Dermis microvascular lymphatic vessel endothelial cell (primary cell): Measurements from ENCODE around the gene MED13. TPM values are rescaled to one million over a fixed set of nuclear protein-coding genes. Genes with fewer than 3 reads are reported as not detected.
"Not testable (repeated sequence)": the region's sequence is repeated elsewhere in the genome, so short reads cannot be mapped to it uniquely, and the experiment has no call there.

ENCODE experiments used
- DNase-seq, 2 donors: peaks; one replicate each; pipeline versions ENCODE4 v3.0.0 to v3.0.0-alpha.2; 2010; ENCODE audit warnings: low read depth in 2 of 2
- total RNA-seq: library from RNA; depleted of rRNA; stranded (reverse); fragments of >200 nt; gene quantifications from 2 replicates; pipeline ENCODE4 v1.2.1, GENCODE V29; 2014

The MED13 gene
- total RNA-seq, 1 donor from 2014 or later = 28.0 TPM

DNA sequence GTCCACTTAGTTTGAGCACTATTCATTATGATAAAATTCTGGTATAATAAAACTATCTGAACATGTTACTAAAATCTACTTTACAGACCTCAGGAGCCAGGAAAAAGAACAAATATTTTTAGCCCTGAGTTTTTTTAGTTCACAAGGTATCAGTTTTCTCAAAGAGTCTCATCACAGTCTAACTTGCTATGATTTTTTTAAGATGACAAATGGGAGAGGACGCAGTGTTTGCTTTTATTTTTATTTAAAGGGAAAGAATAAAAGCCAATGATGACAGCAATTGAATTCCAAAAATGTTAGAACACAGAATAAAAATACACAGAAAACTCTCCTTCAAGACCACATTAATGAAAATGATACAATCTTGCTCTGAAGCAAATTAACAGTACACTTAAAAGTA is 7.4 kb downstream of the MED13 start:
- no peak for DNase-seq

DNA sequence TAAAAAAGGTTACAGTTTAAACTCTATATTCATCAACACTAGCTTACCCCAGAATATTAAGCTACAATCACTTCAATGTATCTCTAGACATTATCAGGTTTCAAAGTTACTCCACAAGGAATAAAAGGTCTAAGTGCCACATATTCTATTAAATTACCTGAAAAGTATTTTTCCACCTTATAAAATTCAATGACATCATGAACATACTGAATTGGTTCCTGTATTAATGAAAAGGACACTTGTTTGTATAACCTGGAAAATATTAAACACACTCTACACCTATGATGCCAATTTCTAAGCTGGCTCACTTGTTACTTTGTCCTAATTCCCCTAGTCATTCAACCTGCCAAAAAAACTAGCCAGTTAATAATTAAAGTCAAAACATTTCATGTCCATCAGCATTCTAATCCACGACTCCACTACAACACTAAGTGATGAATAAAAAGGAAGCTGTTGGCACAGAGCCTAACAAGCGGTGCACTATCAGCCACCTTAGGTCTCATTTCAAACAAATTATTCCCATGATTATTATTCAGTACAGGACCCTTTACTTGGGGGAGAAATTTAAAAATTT is 12.2 kb downstream of the MED13 start:
- DNase-seq = peak in 1 of 2 donors; percentile 45

DNA sequence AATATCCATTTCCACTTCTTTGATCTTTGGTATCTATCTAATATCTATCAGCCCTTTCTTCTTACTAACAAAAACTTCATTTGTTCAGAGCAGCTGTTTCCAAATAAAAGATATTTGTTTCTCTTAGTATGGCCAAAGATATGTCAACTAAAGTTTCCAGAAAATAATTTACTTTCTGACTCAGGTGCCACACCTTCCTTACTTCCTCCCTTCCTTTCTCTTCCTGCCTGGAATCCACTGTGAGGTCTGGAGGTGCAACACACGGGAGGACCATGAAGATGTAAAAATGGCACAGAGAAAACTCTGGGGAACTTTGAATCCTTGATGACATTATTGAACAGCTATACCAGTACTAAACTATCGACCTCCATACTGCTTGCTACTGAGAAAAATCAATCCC is 14.0 kb downstream of the MED13 start:
- no peak for DNase-seq

DNA sequence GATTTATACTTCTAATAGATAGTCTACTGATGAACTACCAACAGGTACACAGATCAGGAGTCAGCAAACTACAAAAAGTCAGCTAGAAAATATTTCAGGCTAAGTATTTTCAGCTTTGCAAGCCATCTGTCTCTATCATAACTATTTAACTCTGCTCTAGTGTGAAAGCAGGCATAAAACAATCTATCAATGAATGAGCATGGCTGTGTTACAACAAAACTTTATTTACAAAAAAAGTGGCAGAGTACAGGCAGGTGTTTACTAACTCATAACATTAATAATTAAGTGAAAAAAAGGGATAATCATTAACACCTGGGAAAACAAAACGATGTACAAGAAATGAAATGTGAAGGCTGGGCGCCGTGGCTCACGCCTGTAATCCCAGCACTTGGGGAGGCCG is 15.8 kb downstream of the MED13 start:
- no peak for DNase-seq

DNA sequence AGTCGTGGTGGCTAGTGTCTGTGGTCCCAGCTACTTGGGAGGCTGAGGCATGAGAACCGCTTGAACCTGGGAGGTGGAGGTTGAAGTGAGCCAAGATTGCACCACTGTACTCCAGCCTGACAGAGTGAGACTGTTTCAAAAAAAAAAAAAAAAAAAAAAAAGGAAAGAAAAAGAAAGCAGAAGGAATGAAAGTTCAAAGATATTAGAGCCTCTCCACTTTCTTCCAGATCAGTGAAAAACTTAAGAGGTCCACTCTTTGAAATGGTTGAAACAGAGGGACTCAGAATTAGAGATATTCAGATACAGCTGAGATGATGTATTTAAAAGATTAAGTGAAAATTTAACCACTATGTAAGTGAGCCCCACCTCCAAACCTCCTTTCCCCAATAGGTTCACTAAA is 16.8 kb downstream of the MED13 start:
- no peak for DNase-seq

DNA sequence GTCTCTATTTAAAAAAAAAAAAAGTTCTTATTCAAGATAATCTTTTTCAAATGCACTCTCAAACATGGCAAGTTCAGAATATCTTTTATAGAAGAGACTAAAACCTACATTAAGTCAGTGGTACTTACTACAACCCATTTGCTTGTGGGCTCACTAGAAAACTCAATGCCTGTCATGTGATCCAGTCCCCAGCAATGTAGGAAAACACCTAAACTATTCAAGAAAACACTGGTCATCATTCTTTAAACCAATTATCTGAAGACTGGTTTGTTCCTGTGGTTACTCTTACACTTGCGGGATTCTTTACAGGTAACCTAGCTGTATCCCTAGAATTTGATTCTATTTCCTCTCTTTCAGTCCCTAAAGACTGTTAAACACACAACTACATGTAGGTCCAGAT is 19.6 kb downstream of the MED13 start:
- DNase-seq = no peak

DNA sequence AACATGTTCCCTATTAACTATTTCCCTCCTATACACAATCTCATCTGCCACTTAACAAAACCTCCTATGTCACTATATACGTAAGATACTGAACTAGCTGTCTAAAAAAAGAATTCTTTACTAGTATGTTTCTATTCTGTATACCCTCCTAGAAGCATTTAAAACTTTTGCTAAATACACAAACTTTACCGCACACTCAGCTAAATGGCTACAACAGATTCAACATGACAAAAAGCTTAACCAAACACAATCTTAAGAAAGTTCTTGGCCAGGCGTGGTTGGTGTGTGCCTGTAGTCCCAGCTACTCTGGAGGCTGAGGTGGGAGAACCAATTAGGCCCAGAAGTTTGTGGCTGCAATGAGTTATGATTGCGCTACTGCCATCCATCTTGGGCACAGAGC is 20.0 kb downstream of the MED13 start:
- DNase-seq = no peak

DNA sequence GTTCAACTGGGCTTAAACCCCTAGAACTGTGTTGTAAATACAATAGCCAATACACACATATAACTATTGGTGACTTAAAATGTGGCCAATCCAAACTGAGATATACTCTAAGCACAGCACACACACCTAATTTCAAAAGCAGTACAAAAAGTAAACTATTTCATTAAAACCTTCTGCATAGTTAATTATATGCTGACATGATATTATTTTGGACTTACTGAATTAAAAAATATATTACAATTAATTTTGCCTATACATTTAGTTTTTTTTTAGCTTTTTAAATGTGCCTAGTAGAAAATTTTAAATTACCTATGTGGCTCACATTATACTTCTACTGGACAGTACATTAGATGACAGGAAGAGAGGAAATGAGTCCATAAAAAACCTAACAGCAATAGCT is 21.5 kb downstream of the MED13 start:
- no peak for DNase-seq

DNA sequence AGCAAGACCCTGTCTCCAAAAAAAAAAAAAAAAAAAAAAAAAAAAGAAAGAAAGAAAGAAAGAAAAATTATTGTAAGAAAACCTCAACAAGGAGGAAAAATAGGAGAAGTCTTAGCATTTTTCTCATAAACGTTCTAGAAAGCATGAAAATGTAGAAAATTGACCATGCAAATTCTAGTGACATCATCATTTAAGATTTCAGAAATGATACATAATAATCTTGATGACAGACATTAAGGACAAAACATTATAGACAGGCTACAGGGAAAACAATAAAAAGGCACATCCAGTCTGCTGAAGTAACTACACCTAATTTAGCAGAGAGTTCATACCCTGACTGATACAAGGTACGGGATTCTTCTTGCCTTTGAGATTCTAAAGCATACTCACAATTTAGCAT is 21.9 kb downstream of the MED13 start:
- DNase-seq = no peak

DNA sequence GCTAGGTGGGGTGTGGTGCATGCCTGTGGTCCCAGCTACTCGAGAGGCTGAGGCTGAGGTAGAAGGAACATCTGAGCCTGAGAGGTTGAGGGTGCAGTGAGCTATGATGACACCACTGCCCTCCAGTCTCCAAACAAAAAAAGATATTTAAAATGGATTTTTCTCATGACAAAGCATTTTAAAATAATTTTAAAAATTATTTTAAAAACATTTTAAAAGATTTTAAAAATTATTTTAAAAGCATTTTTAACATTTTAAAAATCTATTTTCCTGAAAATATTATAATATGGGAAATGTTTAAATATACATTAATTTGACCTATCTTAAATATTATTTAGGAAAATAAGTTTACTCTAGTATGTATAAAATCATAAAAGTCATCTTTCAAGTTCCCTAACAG is 26.8 kb downstream of the MED13 start:
- DNase-seq = no peak

DNA sequence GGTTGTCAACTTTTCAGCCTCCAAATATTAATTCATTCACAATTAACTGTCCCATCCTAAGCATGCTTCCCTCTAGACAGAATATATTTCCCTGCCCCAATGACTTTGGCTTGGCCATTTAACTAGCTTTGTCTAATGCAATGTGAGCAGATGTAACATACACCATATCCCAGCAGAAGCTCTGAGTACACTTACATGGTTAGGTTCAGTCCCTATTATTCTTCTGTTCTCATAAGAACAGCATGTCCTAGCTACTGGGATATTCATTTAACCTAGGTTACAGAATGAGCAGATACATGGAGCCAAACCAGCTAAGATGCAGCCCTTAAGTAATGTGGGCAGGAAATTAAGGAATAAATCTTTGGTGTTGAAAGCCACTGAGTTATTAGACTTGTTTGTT is 31.8 kb downstream of the MED13 start:
- DNase-seq = no peak

DNA sequence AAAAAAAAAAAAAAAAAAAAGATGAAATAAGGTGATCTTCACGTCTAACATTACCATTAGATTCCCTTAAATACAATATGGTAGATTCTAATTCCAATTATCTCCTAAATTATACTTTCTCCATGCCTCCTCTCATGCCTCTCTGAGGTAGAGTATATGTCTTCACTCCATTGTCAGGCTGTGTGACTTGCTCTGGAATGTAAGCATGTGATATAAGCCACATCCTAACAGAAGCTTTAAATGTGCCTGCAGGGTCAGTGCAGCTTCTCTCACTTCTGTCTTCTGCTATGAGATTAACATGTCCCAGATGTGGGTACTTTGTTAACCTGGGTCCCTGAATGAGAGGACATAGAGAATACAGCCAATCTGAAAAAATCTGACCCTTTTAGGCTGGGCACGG is 32.6 kb downstream of the MED13 start:
- DNase-seq = no peak

DNA sequence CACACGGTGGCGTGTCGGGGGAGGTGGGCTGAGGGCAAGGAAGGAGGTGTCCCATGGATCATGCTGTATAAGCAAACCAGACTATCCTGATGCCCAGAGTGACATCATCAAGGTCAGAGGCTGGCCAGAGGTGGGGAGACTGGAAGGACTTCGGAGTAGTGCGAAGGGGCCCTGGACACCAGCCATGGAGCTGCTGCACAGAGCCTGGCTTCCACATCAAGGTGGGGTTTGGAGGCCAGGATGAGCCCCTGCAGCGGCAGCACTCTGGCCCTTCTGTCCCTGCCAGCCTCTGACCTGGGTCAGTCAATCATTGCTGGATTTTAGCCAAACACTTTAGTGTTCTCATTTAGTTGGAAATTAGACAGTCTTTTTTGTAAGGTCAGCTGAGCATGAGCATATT is 34.8 kb downstream of the MED13 start:
- peak; percentile 14 to 23 for DNase-seq

DNA sequence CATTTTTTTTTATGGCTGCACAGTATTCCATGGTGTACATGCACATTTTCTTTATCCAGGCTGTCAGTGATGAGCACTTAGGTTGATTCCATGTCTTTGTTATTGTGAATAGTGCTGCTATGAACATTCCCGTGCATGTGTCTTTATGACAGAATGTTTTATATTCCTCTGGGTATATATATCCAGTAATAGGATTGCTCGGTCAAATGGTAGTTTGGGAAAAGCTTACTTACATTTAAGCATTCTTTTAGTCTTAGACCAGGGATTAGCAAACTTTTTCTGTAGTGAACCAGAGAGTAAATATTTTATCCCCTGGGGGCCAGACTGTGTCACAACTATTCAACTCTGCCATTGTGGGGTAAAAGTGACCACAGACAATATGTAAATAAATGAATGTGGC is 40.2 kb downstream of the MED13 start:
- DNase-seq = no peak

DNA sequence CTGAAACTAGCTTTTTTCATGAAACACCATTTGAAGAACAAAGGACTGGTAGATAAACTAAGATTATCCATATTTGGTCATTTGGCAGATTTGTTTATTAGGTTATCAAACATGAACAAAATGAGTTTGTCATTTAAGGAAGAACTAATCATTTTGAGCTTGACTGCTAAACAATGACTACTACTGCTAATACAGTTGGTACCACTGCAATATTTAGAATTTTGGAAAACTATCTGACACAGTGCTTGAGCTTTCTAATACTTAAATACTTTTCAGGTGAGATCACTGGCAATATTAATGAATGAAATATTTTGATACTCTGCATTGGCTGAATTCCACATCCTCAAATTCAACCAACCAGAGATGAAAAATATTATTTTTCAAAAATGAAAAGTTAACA is 47.2 kb downstream of the MED13 start:
- no peak for DNase-seq

DNA sequence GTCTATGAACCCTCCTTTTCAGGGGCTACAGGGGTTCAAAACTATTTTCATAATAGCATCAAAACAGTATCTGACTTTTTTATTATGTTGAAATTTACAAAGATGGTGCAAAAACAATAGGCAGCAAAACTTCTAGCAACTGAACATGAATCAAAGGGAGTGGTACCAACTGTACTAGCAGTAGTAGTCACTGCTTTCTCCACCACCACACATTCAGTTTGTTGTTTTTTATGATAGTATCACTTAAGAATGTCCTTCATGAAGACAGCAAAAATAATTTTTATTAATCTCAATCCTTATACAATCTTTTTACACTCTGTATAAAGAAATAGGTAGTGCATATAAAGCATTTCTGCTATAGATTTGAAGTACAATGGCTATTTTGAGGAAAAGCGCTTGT is 47.6 kb downstream of the MED13 start:
- peak in 1 of 2 donors; percentile 12 for DNase-seq

DNA sequence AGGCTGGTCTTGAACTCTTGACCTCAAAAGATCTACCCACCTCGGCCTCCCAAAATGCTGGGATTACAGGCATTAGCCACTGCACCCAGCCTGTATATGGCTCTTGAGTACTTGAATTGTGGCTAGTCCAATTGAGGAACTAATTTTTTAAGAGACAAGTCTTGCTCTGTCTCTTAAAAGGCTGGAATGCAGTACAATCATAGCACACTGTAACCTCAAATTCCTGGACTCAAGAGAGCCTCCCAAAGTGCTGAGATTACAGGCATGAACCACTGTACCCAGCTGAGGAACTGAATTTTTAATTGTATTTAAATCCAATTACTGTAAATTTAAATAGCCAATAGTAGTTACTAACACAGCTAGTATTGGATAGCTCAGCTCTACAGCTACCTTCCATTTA is 50.6 kb downstream of the MED13 start:
- no peak for DNase-seq

DNA sequence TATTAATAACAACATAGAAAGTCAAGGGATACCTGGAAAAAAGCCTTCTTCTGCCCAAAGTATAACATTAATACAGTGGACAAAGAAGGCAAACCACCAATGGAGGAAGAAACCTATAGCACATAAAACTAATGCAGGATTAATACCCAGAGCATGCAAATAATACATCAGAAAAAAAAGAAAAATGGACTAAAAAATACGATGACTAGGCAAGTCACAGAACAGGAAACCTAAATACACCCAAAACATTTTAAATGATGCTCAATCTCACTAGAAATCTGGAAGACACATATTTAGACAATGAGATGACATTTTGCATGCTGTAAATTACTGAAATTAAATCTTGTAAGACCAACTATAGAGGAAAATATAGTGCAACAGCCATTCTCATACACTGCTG is 55.9 kb downstream of the MED13 start:
- no peak for DNase-seq

DNA sequence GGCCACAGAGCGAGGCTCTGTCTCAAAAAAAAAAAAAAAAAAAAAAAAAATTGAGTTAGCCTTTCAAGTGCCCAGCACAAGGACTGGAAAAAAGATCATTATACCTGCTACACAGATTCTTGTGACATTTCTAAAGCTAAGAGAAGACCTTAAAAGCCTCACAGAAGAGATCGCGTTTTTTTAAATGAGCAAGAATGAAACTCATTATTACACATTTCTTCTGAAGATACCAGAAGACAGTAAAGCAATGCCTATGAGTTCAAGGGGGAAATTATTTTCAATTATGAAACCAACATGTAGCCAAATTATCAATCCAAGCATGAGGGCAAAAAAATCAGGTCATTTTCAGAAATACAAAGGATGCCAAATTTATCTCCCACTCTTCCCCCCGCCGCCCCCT is 56.8 kb downstream of the MED13 start:
- no peak for DNase-seq

DNA sequence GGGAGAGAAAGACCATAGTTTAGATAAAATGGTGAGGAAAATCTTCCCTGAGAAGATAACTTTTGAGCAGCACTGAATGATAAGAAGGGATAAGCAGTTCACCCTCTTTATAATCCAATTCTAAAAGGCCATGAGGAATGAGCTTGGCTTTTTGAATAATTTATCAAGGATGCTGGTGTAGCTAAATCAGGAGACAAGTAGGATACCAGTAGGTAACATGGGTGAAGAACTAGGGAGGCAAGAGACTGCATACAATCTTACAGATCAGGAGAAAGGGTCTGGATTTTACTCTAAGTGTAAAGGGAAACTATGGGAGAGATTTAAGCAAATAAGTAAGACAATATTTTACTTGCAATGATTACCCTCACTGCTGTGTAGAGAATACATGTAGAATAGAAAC is 60.7 kb downstream of the MED13 start:
- no peak for DNase-seq

DNA sequence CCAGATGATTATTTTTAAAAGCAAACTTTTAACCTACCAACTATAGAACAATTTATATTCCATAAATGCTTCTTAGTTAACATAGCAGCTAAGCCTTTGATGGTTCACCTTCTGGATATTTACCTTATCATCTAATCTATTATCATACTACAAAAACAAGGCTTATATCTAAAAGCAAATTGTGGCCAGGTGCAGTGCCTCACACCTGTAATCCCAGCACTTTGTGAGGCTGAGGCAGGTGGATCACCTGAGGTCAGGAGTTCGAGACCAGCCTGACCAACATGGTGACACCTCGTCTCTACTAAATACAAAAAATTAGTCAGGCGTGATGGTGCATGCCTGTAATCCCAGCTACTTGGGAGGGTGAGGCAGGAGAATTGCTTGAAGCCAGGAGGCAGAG is 61.9 kb downstream of the MED13 start:
- DNase-seq = not testable (repeated sequence)

DNA sequence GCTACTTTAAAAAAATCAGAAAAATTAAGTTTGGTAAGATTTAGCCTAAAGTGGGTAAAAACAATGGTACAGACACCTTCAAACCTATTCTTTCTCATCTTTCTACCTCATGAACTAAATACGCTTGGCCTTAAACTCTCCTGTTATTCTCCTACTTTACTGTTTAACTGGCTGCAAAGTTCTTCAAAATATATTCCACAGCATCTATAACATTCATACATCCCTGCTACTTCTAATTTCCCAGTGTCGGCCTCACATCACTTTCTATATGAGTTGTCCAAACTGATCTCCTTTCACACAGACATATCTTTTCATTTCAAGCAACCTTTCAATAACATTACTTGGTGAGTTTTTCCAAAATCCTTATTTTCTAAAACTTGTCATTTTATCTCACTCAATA is 64.0 kb downstream of the MED13 start:
- DNase-seq = no peak

DNA sequence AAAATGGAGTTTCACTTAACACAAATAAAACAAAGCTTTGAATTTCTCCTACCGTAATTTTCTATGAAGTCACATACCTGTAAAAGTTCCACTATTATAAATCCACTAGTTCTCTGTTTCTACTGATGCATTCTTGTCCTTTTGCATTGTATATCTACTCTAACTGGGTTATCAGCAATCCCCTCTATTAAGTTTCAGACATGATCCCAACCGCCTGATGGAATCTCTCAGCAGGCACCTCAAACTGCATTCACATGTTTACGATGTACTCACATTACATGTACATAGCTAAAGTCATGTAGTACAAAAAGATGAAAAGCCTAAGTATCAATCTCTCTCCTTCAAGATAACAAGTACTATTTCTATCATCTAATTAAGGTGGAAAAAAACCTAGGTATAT is 64.9 kb downstream of the MED13 start:
- no peak for DNase-seq

DNA sequence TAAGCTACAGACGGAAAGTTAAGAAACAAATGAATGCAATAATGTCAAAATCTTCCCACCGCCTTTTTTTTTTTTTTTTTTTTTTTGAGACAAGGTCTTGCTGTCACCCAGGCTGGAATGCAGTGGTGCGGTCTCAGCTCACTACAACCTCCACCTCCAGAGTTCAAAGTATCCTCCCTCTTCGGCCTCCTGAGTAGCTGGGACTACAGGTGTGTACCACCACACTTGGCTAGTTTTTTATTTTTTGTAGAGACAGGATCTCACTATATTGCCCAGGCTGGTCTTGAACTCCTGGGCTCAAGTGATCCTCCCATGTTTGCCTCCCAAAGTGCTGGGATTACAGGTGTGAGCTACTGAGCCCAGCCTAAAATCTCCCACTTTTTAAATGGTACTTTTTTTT is 66.5 kb downstream of the MED13 start:
- not testable (repeated sequence) for DNase-seq
